ENCODE data around the gene ALAD.

DNA sequence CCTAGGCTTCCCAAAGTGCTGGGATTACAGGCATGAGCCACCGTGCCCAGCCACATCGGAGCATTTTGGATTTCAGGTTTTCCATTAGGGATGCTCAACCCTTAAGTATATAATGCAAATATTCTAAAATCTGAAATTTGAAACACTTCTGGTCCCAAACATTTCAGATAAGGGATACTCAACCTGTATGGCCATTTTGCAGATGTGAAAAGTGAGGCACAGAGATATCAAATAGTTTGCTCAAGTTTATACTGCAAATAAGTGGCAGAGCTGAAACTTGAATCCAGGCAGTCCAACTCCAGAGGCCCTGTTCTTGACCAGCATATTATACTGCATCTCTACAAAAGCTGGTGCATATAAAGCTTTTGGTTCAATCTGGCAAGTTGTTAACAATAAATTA is 63.4 kb downstream of the ALAD start:
- TF ChIP-seq, protein P1, sequence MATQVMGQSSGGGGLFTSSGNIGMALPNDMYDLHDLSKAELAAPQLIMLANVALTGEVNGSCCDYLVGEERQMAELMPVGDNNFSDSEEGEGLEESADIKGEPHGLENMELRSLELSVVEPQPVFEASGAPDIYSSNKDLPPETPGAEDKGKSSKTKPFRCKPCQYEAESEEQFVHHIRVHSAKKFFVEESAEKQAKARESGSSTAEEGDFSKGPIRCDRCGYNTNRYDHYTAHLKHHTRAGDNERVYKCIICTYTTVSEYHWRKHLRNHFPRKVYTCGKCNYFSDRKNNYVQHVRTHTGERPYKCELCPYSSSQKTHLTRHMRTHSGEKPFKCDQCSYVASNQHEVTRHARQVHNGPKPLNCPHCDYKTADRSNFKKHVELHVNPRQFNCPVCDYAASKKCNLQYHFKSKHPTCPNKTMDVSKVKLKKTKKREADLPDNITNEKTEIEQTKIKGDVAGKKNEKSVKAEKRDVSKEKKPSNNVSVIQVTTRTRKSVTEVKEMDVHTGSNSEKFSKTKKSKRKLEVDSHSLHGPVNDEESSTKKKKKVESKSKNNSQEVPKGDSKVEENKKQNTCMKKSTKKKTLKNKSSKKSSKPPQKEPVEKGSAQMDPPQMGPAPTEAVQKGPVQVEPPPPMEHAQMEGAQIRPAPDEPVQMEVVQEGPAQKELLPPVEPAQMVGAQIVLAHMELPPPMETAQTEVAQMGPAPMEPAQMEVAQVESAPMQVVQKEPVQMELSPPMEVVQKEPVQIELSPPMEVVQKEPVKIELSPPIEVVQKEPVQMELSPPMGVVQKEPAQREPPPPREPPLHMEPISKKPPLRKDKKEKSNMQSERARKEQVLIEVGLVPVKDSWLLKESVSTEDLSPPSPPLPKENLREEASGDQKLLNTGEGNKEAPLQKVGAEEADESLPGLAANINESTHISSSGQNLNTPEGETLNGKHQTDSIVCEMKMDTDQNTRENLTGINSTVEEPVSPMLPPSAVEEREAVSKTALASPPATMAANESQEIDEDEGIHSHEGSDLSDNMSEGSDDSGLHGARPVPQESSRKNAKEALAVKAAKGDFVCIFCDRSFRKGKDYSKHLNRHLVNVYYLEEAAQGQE (IDR thresholded peaks at IDR 0.05; ENCODE audit: borderline replicate concordance in 1 of 2, low read depth in 1 of 2, low read length in 2 of 2) = no peak
- TF ChIP-seq SIX4 (CRISPR knock-in tag; IDR thresholded peaks at IDR 0.05) (no peak), FOXK1 (CRISPR knock-in tag; IDR thresholded peaks at IDR 0.05; ENCODE audit: borderline replicate concordance, low read depth) (no peak), RXRA (CRISPR knock-in tag; IDR thresholded peaks at IDR 0.05) (no peak), ARNT (IDR thresholded peaks at IDR 0.05) (no peak), ZNF292 (CRISPR knock-in tag; IDR thresholded peaks at IDR 0.05; ENCODE audit: borderline replicate concordance, low read depth) (no peak), ZSCAN12 (CRISPR knock-in tag; IDR thresholded peaks at IDR 0.05) (no peak), HMGA1 (CRISPR knock-in tag; conservative IDR thresholded peaks at IDR 0.05) (no peak), FOXA3 (CRISPR knock-in tag; IDR thresholded peaks at IDR 0.05) (no peak), IRF2 (CRISPR knock-in tag; IDR thresholded peaks at IDR 0.05) (no peak), MEIS1 (CRISPR knock-in tag; IDR thresholded peaks at IDR 0.05; ENCODE audit: borderline replicate concordance) (no peak), SP1 (IDR thresholded peaks at IDR 0.05) (no peak), SP1 (CRISPR knock-in tag; IDR thresholded peaks at IDR 0.05) (no peak), ZNF335 (CRISPR knock-in tag; IDR thresholded peaks at IDR 0.05) (no peak)
- TF ChIP-seq, protein P2, sequence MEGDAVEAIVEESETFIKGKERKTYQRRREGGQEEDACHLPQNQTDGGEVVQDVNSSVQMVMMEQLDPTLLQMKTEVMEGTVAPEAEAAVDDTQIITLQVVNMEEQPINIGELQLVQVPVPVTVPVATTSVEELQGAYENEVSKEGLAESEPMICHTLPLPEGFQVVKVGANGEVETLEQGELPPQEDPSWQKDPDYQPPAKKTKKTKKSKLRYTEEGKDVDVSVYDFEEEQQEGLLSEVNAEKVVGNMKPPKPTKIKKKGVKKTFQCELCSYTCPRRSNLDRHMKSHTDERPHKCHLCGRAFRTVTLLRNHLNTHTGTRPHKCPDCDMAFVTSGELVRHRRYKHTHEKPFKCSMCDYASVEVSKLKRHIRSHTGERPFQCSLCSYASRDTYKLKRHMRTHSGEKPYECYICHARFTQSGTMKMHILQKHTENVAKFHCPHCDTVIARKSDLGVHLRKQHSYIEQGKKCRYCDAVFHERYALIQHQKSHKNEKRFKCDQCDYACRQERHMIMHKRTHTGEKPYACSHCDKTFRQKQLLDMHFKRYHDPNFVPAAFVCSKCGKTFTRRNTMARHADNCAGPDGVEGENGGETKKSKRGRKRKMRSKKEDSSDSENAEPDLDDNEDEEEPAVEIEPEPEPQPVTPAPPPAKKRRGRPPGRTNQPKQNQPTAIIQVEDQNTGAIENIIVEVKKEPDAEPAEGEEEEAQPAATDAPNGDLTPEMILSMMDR (CRISPR knock-in tag; IDR thresholded peaks at IDR 0.05) = no peak

Measured in HepG2 (cell line).